HEK293T (cell line): Measurements from ENCODE around the gene LHPP.

Experiments
- BHLHE40 ChIP-seq: fragments of 450-650 bp; IDR thresholded peaks from 2 replicates; pipeline ENCODE4 v1.6.1; 2016; ENCODE audit warnings: mild to moderate bottlenecking, moderate library complexity, borderline replicate concordance
- ELF4 ChIP-seq: fragments of 450-650 bp; IDR thresholded peaks from 2 replicates; pipeline ENCODE4 v1.6.1; 2017; ENCODE audit warnings: antibody characterized with exemption
- FOXM1 ChIP-seq: fragments of 450-650 bp; IDR thresholded peaks from 2 replicates; pipeline ENCODE4 v1.6.1; 2017; ENCODE audit warnings: mild to moderate bottlenecking, borderline replicate concordance
- SP1 ChIP-seq: fragments of 450-650 bp; IDR thresholded peaks from 2 replicates; pipeline ENCODE4 v1.6.1; 2017
- ZNF384 ChIP-seq: fragments of 450-650 bp; IDR thresholded peaks from 2 replicates; pipeline ENCODE4 v1.6.1; 2016

DNA sequence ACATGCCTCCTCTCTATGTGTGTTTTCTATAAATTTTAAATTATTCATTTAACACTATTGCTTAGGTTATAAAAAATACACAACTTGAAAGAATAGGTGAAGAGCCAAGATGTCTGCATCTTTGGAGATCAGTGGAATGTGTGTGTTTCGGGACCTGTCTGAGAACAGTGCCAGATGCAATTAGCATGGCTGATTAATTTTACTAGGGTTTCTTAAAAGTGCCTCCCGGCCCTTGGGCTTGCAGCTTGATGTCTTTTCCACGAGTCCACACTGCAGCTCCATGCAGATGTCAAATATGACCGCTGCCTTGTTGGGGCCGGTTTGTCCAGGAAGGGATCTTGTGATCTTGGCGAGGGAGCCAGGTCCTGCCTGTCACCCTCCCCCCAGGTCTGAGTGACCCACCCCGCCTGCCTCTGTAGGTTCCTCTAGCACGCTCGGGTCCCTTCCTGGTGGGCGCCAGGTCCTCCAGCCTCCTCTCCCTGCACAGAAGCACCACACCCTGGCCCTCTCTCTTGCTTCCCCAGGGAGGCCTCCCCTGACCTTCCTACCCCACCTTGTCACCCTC, 20.7 kb downstream of the LHPP start:
- TF ChIP-seq ZNF384 (no peak), ELF4 (no peak), SP1 (no peak), FOXM1 (no peak), BHLHE40 (no peak)
